HG03097 (cell line): Measurements from ENCODE around the gene KDM2B.

Source experiments
- ATAC-seq: cut with Tn5 transposase; IDR thresholded peaks from one replicate; pipeline ENCODE4 v1.9.1; 2021; ENCODE audit not compliant: unreplicated experiment, low FRiP score

Gene KDM2B

GRCh38 chr12:121532503-121533393, 48.1 kb downstream of the KDM2B start:
- ATAC-seq = no peak

DNA sequence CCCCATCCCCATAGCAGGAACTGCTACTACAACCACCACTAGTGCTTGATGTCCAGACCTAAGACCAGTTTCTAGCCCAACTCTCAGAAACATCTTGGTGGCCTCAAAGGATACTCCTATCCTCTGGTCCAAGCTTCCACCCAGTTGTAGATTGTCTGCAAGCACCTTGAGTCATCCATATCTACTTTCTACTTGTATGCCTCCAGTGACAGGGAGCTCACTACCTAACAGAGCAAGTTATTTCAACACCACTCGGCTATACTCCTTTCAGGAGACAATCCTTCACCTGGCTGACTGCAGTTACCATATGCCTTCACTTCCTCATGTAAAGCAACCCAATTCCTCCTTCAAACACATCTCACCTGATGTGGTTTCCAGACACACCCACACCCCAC, 49.5 kb downstream of the KDM2B start:
- ATAC-seq = no peak

DNA sequence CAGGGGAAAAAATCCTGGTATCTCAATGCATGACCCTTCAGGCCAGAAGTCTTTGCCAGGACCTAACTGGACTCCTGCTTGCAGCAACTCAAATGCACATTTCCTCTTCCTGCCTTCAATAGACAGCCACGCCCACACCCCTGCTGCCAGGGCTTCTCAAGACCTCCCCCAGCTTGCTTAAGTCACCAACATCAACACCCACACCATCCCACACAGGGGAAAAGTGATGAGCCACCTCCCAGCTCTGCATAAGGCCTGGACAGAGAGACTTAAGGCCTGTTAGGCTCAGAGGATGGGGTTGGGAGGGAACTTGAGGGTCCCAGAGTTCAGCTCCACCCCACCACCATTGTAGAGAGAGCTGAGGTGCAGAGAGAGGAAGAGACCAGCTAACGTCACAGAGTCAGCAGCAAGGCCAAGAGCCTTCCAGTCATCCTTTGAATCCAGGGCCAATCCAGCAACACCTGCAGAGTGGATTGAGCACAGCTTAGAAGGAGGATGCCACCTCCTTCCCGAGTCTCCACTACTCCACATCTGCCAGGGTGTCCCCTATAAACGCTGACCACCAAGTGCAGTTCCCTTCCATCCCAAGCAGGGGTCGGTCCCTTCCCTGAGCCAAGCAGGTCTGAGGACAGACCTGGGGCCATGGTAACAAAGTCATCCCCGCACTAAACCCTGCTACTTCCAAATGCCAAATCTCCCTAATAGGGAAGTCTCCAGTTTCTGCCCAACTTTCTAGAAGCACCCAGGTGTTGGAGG, 50.0 kb downstream of the KDM2B start:
- no peak for ATAC-seq

DNA sequence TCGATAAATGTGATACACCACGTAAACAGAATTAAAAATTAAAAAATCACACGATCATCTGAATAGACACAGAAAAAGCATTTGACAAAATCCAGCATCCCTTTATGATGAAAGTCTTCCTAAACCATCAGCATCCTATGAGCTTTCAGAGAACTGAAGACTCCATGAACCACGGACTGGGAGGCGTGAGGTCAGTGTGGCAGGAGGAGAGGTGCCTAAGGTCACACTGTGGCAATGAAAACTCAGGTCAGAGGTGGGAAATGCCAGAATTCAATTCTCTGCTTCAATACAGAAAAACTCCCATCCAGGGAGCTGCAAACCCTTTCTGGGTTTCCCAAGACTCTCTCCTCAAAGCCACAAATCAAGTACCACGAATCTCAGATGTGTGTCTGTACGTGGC, 51.6 kb downstream of the KDM2B start:
- no peak for ATAC-seq

DNA sequence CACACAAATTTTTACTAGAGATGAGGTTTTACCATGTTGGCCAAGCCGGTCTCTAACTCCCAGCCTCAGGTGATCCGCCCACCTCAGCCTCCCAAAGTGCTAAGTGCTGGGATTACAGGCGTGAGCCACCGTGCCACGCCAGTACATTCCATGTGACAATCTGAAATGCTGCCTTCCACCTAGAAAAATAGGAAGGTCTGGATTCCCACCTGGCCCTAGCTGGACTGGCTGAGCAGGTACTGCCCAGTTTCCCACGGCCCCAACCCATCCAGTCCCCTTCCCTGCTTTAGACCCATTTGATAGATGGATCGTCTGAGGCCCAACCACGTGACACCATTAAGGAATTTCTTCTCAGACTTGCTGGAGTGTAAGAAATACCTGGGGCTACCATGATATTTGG, 55.4 kb downstream of the KDM2B start:
- no peak for ATAC-seq

DNA sequence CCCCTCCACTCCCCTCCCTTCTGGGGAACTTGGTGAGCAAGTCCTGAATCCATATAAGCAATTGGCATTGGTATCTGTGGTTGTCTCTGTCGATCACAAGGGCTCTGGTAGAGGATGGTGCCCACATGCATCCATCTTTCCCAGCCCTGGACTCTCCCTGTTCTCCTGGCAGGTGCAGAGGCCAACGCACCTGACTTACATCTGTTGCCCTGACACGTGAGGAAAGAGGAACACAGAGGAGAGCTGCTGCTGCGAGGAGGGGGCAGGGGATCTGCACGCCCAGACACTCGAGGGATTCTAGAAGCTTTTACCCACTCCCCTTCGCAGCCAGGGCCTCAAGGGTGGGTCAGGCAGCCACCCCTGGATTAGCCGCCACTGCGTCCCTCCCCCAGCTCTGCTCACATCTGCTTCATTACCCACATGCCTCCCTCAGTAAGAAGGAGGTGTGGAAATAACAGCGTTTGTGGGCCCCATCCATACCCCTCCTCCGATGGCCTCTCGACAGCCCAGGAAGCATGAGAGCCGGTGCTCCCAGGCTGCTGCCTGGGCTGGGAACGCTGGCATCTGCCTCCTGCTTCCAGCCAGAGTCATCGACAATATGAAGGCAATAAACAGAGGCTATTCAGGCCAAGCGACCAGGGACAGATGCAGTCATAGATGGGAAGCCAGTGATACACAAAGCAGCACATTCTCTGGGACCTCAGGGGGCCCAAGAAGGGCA, 56.5 kb downstream of the KDM2B start:
- no peak for ATAC-seq

GRCh38 chr12:121523741-121524140, 57.1 kb downstream of the KDM2B start:
- ATAC-seq = no peak

DNA sequence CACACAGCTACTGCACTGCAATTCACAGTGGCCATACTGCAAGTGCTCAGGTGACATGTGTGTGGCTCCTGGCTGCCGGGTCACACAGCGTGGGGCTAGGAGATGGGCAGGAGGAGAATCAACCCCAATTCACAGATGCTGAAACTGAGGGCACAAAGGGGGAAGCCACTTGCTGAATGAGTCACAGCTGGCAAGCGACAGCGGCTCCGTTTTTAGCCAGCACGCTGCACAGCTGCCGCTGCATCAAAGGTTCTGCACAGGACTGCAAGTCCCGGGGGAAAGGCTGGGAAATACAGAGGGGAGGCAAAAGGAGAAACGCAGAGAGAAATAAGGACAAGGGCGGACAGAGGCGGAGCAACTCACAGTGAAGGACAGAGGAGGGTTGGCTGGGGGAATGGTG, 57.9 kb downstream of the KDM2B start:
- ATAC-seq = no peak

DNA sequence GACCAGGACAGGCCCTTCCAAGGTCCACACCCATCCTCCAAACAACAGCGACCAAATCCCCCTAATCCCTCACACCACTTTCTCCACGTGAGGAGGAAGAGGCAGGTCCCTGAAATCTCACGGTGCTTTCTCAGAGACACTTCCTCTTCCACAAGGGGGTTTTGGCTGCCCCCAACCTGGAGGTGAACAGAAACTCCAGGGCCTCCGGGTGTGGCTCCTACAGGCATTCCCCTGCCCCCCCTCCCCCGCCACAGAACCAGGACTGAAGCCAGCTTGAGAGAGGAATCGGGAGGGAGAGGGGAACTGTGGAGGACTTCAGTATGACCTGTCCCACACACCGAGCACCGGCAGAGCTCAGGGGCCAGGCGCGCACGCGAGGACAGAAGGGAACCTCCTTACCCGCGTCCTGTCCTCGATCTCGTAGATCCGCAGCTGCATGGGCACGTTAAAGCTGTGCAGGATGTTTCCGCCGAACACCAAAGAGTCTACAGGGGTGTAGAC, 60.2 kb downstream of the KDM2B start:
- ATAC-seq = no peak

DNA sequence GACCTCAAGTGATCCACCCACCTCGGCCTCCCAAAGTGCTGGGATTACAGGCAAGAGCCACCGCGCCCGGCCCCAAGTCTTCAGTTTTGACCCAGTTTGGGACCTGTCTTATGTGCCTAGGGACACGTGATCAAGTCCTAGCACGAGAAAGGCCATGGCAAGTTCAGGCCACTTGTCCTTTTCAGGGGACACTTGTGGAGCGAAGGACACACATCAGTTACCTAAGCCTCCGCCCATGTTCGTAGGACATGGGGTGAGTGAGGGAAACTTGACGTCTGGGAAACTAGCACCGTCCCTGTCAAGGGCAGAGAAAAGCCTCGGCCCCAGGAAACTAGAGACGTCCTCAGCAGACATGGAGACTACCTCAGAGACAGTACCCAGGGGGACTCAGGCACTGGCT, 60.7 kb downstream of the KDM2B start:
- ATAC-seq = no peak

DNA sequence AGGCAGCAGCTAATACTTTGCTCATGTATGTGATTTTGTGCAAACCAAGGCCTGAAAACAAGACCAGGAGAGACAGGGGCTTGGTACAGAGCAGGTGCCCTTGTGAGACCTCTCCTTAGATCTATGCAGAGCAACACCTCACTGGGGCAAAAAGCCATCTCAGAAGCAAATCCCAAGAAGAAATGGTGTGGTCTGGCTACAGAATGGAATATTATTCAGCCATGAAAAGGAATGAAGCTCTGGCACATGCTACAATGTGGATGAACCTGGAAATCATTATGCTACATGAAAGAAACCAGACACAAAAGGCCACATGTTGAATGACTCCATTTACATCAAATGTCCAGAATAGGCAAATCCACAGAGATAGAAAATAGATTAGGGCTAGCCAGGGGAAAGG, 61.6 kb downstream of the KDM2B start:
- no peak for ATAC-seq

DNA sequence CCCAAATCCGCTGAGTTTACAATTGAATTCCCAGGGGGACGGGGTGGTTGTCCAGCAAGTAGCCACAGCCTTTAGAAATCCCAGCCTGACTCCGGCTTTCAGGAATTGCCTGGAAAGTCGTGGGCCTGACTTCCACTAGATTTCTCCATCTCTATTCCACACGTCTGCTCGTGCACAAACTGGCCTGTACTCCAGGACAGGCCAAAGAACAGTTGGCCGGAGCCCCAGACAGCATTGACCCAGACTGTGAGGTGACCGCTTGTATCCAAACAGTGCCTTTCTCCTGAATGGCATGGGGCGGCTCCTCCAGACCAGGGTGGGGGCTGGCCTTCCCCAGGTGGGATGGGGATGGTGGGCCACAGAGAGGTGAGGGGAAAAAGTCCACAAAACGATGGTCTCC, 62.2 kb downstream of the KDM2B start:
- ATAC-seq = no peak

- no peak for ATAC-seq
These were observed 64.3 kb downstream of the KDM2B start for GRCh38 chr12:121516437-121517011.

DNA sequence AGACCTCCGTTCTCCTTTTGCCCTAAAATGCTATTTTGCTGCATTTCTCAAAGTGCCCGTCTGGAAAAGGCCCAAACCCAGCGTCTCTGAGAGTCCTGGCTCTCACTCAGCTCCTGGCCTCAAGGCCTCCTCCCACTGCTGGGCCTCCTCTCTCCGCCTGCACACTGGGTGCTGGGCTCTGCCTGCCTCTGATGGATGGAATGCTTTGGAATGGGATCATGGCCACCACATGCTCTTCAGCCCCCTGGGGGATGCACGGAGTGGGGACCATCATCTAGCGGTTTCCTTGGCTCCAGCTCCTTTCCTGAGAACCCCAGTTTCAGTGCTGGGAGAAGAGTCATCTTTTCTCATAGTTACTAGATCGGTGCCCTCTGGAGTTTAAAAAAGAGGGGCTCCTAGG, 65.2 kb downstream of the KDM2B start:
- ATAC-seq = no peak

DNA sequence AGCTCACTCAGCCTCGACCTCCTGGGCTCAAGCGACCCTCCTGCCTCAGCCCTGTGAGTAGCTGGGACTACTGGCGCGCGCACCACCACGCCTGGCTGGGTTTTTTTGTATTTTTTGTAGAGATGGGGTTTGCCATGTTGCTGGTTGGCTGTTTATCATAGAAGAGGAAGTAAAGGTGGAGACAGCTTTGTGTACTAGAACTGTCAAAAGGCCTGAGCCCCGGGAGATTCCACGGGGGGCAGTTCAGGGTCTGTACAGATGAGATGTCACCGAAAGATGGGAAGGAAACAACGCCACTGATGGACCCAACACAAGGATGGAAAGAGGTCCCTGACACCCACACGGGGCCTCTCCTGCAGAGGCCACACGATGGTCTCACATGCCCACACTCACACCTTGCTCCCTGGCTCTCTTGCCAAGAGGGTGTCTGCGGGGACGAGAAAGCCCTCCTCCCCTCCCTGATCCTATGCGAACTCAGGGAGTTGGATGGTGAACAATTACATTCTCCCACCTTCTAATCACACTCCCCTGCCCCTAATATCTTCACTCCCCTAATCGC, 66.6 kb downstream of the KDM2B start:
- ATAC-seq = no peak

GRCh38 chr12:121513464-121514183, 67.2 kb downstream of the KDM2B start:
- ATAC-seq = no peak

GRCh38 chr12:121512561-121512960, 68.3 kb downstream of the KDM2B start:
- ATAC-seq = no peak

- no peak for ATAC-seq
These were observed 68.9 kb downstream of the KDM2B start for GRCh38 chr12:121511916-121512315.

DNA sequence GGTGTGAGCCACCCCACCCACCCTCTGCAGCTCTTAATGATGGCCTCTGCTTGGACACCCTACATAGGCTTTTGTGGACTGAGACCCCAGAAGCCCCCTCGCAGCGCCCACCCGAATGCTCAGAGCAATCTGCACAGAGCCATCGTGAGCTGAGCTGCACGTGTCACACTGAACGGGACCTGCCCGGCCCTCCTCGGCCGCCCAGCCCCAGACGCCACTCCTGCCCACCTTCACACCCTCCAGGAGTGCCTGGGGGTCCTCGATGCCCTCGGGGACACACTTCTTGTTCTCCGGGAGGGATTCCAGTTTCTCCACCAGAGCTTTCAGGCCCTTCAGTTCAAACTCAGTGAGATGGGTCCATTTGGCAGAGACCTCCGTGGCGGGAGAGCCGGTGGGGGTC, 71.5 kb downstream of the KDM2B start:
- no peak for ATAC-seq

- ATAC-seq = no peak
These were observed 72.3 kb downstream of the KDM2B start for GRCh38 chr12:121508533-121508932.
